Neural progenitor cell (in vitro differentiated cells): ENCODE results near the gene RASGRF2. TPM values are rescaled to one million over a fixed set of nuclear protein-coding genes. Genes with fewer than 3 reads are reported as not detected.

Experiments used
- DNase-seq: peaks from one replicate; pipeline ENCODE4 v3.0.0-alpha.2; 2016; ENCODE audit warnings: low spot score
- H2AFZ ChIP-seq: fragments of 200-600 bp; sonication (generic); replicated peaks from 2 replicates; pipeline ENCODE4 v1.6.1; 2016; ENCODE audit warnings: antibody characterized with exemption
- H3F3A ChIP-seq: fragments of 200-600 bp; sonication (generic); 2 replicates; pipeline ENCODE4 v1.6.1; 2016; ENCODE audit warnings: antibody characterized with exemption, low read depth
- H3K27ac ChIP-seq: fragments of 200-600 bp; sonication (generic); 2 replicates; pipeline ENCODE4 v1.5.1; 2016; ENCODE audit warnings: mild to moderate bottlenecking
- H3K27me3 ChIP-seq: fragments of 200-600 bp; sonication (generic); 2 replicates; pipeline ENCODE4 v1.6.1; 2016; ENCODE audit warnings: mild to moderate bottlenecking, moderate library complexity
- H3K36me3 ChIP-seq: fragments of 200-600 bp; sonication (generic); 2 replicates; pipeline ENCODE4 v1.5.1; 2016
- H3K4me1 ChIP-seq: fragments of 200-600 bp; sonication (generic); 2 replicates; pipeline ENCODE4 v1.6.1; 2016; ENCODE audit warnings: mixed run types
- H3K4me2 ChIP-seq: fragments of 200-600 bp; sonication (generic); 2 replicates; pipeline ENCODE4 v1.6.1; 2016
- H3K4me3 ChIP-seq: fragments of 200-600 bp; sonication (generic); 2 replicates; pipeline ENCODE4 v1.5.1; 2016
- H3K79me2 ChIP-seq: fragments of 200-600 bp; sonication (generic); 2 replicates; pipeline ENCODE4 v1.6.1; 2016; ENCODE audit warnings: low read depth
- H3K9ac ChIP-seq: fragments of 200-600 bp; sonication (generic); 2 replicates; pipeline ENCODE4 v1.6.1; 2016
- H3K9me3 ChIP-seq: fragments of 200-600 bp; sonication (generic); 2 replicates; pipeline ENCODE4 v1.5.1; 2016; ENCODE audit warnings: low read depth
- H4K20me1 ChIP-seq: fragments of 200-600 bp; sonication (generic); 2 replicates; pipeline ENCODE4 v1.6.1; 2016; ENCODE audit warnings: low read depth
- H3K27ac Mint-ChIP-seq: 3 replicates; pipeline ENCODE4 v1.8.0; 2021; ENCODE audit warnings: mixed read lengths
- H3K27me3 Mint-ChIP-seq: 2 replicates; pipeline ENCODE4 v1.8.0; 2022; ENCODE audit warnings: low read depth, mild to moderate bottlenecking, inconsistent platforms, moderate library complexity, mixed read lengths; ENCODE audit not compliant: insufficient read depth
- H3K36me3 Mint-ChIP-seq: 3 replicates; pipeline ENCODE4 v1.8.0; 2021; ENCODE audit warnings: mixed read lengths
- H3K4me1 Mint-ChIP-seq: 3 replicates; pipeline ENCODE4 v1.8.0; 2021; ENCODE audit warnings: mixed read lengths
- H3K4me3 Mint-ChIP-seq: 3 replicates; pipeline ENCODE4 v1.8.0; 2021; ENCODE audit warnings: mild to moderate bottlenecking, moderate library complexity, mixed read lengths
- H3K9me3 Mint-ChIP-seq: 3 replicates; pipeline ENCODE4 v1.8.0; 2020; ENCODE audit warnings: mixed read lengths
- EZH2 ChIP-seq: fragments of 200-600 bp; sonication (generic); IDR thresholded peaks from 2 replicates; pipeline ENCODE4 v1.6.1; 2017; ENCODE audit warnings: antibody characterized with exemption, mild to moderate bottlenecking, moderate library complexity
- EZH2phosphoT487 ChIP-seq: fragments of 200-600 bp; sonication (generic); IDR thresholded peaks from 2 replicates; pipeline ENCODE4 v1.6.1; 2017; ENCODE audit warnings: antibody characterized with exemption
- total RNA-seq: library from RNA; depleted of rRNA; stranded (reverse); fragments of >200 nt; gene quantifications from 2 replicates; pipeline ENCODE4 v1.2.3, GENCODE V29; 2015; ENCODE audit warnings: low replicate concordance
- TF ChIP-seq, protein P1 (sequence below): fragments of 200-600 bp; sonication (generic); IDR thresholded peaks from 2 replicates; pipeline ENCODE4 v1.5.1; 2017; ENCODE audit warnings: antibody characterized with exemption, mild to moderate bottlenecking

The RASGRF2 gene
- total RNA-seq, 1 donor from 2014 or later, result 0.15 TPM

DNA sequence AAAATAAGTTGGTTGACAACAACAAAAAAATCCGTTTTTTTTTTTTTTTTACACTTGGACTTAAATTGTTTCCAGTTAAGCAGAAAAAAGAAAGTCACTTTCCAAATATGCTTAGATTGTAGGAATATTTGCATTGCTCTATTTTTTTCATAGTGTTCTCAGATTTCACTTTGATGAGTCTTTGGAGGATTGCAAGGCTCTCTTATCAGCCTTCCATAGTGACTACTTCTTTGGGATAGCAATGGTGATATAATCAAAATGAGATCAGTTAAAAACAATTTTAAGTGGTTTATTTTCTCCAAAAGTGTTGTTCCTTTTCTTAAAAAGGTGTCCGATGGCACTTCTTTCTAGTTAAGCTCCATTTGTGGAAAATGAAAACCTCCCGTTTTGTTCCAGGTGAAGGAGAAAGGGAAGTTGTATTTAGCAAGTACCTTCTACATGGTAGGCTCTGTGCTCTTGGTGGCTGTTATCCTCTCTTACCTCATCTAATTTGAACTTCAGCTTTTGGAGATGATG lies 3.9 kb downstream of the RASGRF2 start:
- H2AFZ ChIP-seq, result no peak overlapping the region
- H3K36me3 ChIP-seq, result no peaks in the 10 kb centered on the region
- H3K4me1 ChIP-seq, result peaks cover 12% of the 10 kb centered on the region
- Mint-ChIP-seq H3K27me3 (peaks cover 31% of the 10 kb centered on the region), H3K4me3 (no peak overlapping the region), H3K4me1 (peaks cover 10% of the 10 kb centered on the region), H3K9me3 (peaks cover 6% of the 10 kb centered on the region), H3K36me3 (peaks cover 4% of the 10 kb centered on the region), H3K27ac (no peak overlapping the region)
- no peaks in the 10 kb centered on the region for H3K79me2 ChIP-seq
- peaks cover 23% of the 10 kb centered on the region for H3F3A ChIP-seq
- H3K27ac ChIP-seq, result no peak overlapping the region
- DNase-seq, result no peak
- no peaks in the 10 kb centered on the region for H3K9me3 ChIP-seq
- H4K20me1 ChIP-seq, result peaks cover 6% of the 10 kb centered on the region
- TF ChIP-seq, protein P1, sequence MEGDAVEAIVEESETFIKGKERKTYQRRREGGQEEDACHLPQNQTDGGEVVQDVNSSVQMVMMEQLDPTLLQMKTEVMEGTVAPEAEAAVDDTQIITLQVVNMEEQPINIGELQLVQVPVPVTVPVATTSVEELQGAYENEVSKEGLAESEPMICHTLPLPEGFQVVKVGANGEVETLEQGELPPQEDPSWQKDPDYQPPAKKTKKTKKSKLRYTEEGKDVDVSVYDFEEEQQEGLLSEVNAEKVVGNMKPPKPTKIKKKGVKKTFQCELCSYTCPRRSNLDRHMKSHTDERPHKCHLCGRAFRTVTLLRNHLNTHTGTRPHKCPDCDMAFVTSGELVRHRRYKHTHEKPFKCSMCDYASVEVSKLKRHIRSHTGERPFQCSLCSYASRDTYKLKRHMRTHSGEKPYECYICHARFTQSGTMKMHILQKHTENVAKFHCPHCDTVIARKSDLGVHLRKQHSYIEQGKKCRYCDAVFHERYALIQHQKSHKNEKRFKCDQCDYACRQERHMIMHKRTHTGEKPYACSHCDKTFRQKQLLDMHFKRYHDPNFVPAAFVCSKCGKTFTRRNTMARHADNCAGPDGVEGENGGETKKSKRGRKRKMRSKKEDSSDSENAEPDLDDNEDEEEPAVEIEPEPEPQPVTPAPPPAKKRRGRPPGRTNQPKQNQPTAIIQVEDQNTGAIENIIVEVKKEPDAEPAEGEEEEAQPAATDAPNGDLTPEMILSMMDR, result no peak
- no peak for TF ChIP-seq EZH2
- no peak for TF ChIP-seq EZH2phosphoT487
- H3K27me3 ChIP-seq, result peaks cover 56% of the 10 kb centered on the region
- H3K9ac ChIP-seq, result no peak overlapping the region
- H3K4me3 ChIP-seq, result no peak overlapping the region
- no peak overlapping the region for H3K4me2 ChIP-seq

DNA sequence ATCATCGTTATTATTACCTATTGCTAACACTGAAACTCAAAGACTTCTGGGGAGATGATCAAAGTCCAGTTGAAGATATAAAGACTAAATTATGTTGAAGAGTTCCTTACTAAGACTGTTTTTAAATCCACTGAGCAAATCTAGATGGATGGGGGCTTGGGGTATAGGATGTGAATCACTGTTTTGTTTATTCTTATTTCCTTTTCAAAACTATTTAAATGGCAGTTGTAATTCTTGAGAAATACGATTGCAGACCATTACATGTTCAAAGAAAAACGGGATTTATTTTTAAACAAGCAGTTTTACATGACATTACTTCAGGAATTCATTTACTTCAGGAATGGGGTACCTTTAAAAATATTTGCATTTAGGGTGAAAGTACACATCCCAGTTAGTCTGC lies 4.3 kb downstream of the RASGRF2 start:
- Histone ChIP-seq H3K36me3 (no peaks in the 10 kb centered on the region), H3K79me2 (no peaks in the 10 kb centered on the region), H3K9me3 (no peaks in the 10 kb centered on the region), H4K20me1 (peaks cover 4% of the 10 kb centered on the region), H3K4me1 (peaks cover 11% of the 10 kb centered on the region), H3K27me3 (peaks cover 51% of the 10 kb centered on the region), H3K4me2 (no peak overlapping the region), H3K27ac (no peak overlapping the region), H2AFZ (no peak overlapping the region), H3K4me3 (no peak overlapping the region), H3K9ac (no peak overlapping the region), H3F3A (peaks cover 18% of the 10 kb centered on the region)
- Mint-ChIP-seq H3K36me3 (peaks cover 3% of the 10 kb centered on the region), H3K4me1 (peaks cover 8% of the 10 kb centered on the region), H3K27ac (no peak overlapping the region), H3K9me3 (peaks cover 6% of the 10 kb centered on the region), H3K4me3 (no peak overlapping the region), H3K27me3 (peaks cover 29% of the 10 kb centered on the region)
- DNase-seq, result no peak
- TF ChIP-seq, protein P1, result no peak
- TF ChIP-seq EZH2 (no peak), EZH2phosphoT487 (no peak)

DNA sequence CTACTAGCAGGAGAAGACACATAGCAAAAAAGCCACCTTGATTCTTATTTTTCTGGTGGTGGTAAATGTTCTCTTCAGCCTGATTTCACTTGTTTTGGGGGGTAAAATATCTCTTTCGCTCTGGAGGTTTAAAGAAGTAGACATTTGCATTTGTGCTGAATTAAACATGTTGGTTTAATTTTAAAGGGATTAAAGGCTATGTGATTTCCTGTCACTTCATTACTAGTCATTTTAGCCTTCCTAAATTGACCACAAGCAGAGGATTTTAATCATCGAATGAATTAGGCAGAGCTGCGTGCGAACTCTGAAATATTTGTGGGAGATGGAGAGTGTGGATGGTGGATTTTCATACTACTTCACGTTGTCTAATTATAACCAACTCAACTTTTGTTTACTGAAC lies 4.8 kb downstream of the RASGRF2 start:
- Histone ChIP-seq H3K9me3 (no peaks in the 10 kb centered on the region), H2AFZ (no peak overlapping the region), H3K79me2 (no peaks in the 10 kb centered on the region), H3K9ac (no peak overlapping the region), H3K27me3 (peaks cover 47% of the 10 kb centered on the region), H3K4me3 (no peak overlapping the region), H3K4me1 (peaks cover 8% of the 10 kb centered on the region), H4K20me1 (no peaks in the 10 kb centered on the region), H3F3A (peaks cover 14% of the 10 kb centered on the region), H3K36me3 (no peaks in the 10 kb centered on the region), H3K4me2 (no peak overlapping the region), H3K27ac (no peak overlapping the region)
- H3K36me3 Mint-ChIP-seq, result no peaks in the 10 kb centered on the region
- peaks cover 25% of the 10 kb centered on the region for H3K27me3 Mint-ChIP-seq
- peaks cover 2% of the 10 kb centered on the region for H3K9me3 Mint-ChIP-seq
- no peak overlapping the region for H3K27ac Mint-ChIP-seq
- DNase-seq, result no peak
- TF ChIP-seq, protein P1, result no peak
- no peak for TF ChIP-seq EZH2phosphoT487
- TF ChIP-seq EZH2, result no peak
- H3K4me1 Mint-ChIP-seq, result peaks cover 4% of the 10 kb centered on the region
- no peak overlapping the region for H3K4me3 Mint-ChIP-seq
